NT2/D1 (cell line): Measurements from ENCODE around the gene TIPARP.

Source experiments
- DNase-seq: peaks from one replicate; pipeline ENCODE4 v3.0.0-alpha.2; 2011; ENCODE audit warnings: low read depth, low spot score
- H3K27me3 ChIP-seq: 2 replicates; pipeline ENCODE4 v1.6.0; 2011; ENCODE audit warnings: mild to moderate bottlenecking; ENCODE audit not compliant: insufficient read length, insufficient read depth
- H3K36me3 ChIP-seq: 2 replicates; pipeline ENCODE4 v1.6.1; 2011; ENCODE audit warnings: mild to moderate bottlenecking, low read length, mixed read lengths; ENCODE audit not compliant: insufficient read depth, insufficient read length
- H3K4me1 ChIP-seq: 2 replicates; pipeline ENCODE4 v1.5.1; 2011; ENCODE audit not compliant: insufficient read depth, insufficient read length
- H3K4me3 ChIP-seq: 2 replicates; pipeline ENCODE4 v1.5.1; 2011; ENCODE audit warnings: low read depth; ENCODE audit not compliant: insufficient read length
- H3K9ac ChIP-seq: 2 replicates; pipeline ENCODE4 v1.6.0; 2011; ENCODE audit warnings: low read depth; ENCODE audit not compliant: insufficient read length
- H3K9me3 ChIP-seq: 2 replicates; pipeline ENCODE4 v1.5.1; 2011; ENCODE audit warnings: mild to moderate bottlenecking, low read length; ENCODE audit not compliant: insufficient read depth
- SUZ12 ChIP-seq: IDR thresholded peaks from 2 replicates; pipeline ENCODE4 v1.6.1; 2011; ENCODE audit not compliant: insufficient read length, insufficient read depth; ENCODE audit errors: extremely low read depth
- YY1 ChIP-seq: IDR thresholded peaks from 2 replicates; pipeline ENCODE4 v1.6.1; 2011; ENCODE audit not compliant: insufficient read length, insufficient read depth
- ZNF274 ChIP-seq: IDR thresholded peaks from 2 replicates; pipeline ENCODE4 v1.6.1; 2011; ENCODE audit warnings: mild to moderate bottlenecking, low read depth, low read length

The TIPARP gene

DNA sequence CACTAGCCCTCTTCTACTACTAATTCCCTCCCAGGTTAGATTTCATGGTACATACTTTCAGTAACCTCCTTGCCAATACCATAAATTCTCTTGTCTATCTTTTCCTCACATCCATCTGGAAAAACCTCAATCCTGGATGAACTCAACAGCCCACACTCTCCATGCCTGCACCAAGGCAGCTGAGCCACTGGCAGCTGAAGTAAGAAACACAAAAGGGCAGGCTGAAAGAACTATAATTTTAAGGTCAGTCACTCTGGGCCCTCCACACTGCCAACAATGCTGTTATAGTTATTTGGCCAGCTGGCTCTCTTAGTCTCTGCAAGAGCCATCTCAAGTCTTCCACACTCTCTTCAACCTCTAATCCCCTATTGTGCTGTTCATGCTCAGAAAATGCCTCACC lies 15.1 kb upstream of the TIPARP start:
- no peaks in the 10 kb centered on the region for H3K36me3 ChIP-seq
- no peaks in the 10 kb centered on the region for H3K27me3 ChIP-seq
- no peaks in the 10 kb centered on the region for H3K4me1 ChIP-seq
- no peaks in the 10 kb centered on the region for H3K9me3 ChIP-seq
- H3K9ac ChIP-seq: no peak overlapping the region
- H3K4me3 ChIP-seq: no peak overlapping the region
- TF ChIP-seq YY1: no peak
- TF ChIP-seq ZNF274: no peak
- no peak for TF ChIP-seq SUZ12
- DNase-seq: no peak

DNA sequence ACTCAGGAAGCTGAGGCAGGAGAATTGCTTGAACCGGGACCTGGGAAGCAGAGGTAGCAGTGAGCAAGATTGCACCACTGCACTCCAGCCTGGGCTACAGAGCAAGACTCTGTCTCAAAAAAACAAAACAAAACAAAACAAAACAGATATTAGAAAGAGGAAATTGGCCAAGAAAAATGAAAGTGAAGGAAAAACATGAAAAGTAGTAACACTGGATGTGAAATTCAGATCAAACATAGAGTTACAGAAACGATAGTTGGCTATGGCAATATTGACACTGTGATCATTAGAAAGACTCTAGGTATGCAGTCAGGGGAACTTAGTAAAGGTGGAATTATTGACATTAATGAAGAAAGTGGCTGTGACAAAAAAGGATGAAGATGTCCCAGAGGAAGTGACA lies 13.2 kb upstream of the TIPARP start:
- no peaks in the 10 kb centered on the region for H3K9me3 ChIP-seq
- H3K4me1 ChIP-seq: no peaks in the 10 kb centered on the region
- TF ChIP-seq SUZ12: no peak
- no peak for TF ChIP-seq YY1
- no peak for TF ChIP-seq ZNF274
- H3K4me3 ChIP-seq: no peak overlapping the region
- no peak for DNase-seq
- H3K36me3 ChIP-seq: no peaks in the 10 kb centered on the region
- no peaks in the 10 kb centered on the region for H3K27me3 ChIP-seq
- no peak overlapping the region for H3K9ac ChIP-seq

DNA sequence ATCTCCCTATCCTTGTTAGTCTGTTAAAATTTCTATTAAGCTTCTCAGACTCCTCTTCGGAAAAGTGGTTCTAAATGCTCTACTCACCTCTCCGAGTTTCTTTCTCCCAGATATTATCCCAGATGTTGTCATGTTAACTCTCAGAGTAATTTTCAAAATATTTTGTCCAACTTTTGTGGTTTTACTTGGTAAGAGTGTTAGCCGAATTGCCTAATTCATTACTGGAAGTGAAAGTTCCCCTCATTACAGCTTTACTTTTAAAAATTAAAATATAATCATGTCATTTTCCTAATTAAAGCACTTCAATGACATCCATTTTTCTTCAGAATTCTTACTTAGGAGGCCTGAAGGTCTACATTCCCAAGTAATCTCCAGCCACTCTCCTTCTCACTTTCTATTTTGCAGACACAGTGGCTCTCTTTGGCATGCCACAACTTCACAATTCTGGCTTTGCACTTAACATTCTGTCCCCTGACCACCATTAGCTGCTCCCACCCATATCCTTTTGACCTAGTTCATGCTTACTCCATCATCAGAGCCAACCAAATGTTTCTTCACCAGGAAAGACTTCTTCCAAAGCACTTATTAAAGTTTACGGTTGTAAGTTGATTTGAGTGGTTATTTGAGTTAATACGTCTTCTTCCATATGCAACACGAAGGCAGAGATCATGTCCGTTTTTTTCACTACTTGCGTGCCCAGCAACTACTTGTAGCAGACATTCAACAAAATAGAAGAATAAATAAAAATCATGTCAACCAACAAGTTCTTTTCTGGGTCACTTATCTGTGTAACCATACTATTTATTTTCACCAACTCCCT lies 10.2 kb upstream of the TIPARP start:
- Histone ChIP-seq H3K4me1 (no peaks in the 10 kb centered on the region), H3K9ac (no peak overlapping the region), H3K36me3 (no peaks in the 10 kb centered on the region), H3K4me3 (no peak overlapping the region), H3K9me3 (no peaks in the 10 kb centered on the region), H3K27me3 (no peaks in the 10 kb centered on the region)
- TF ChIP-seq YY1: no peak
- no peak for TF ChIP-seq SUZ12
- no peak for TF ChIP-seq ZNF274
- no peak for DNase-seq

DNA sequence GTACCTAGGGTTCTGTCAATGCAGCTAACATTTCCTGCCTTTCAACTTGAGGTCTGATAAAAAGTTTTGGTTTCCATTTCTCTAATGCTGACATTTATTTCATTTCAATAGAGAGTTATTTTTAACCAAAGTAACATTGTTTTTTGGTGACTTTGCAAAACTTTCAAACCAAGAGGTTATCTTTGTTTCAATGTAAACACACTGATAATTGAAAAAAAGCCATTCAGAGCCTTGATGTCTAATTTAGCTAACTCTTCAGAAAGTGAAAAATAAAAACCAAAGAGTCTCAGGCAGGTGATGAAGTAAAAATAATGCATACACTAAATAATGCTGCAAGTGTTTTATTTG lies 9.6 kb upstream of the TIPARP start:
- Histone ChIP-seq H3K9me3 (no peaks in the 10 kb centered on the region), H3K9ac (no peak overlapping the region), H3K27me3 (no peaks in the 10 kb centered on the region), H3K4me1 (no peaks in the 10 kb centered on the region), H3K36me3 (no peaks in the 10 kb centered on the region), H3K4me3 (no peak overlapping the region)
- no peak for TF ChIP-seq YY1
- no peak for TF ChIP-seq SUZ12
- TF ChIP-seq ZNF274: no peak
- no peak for DNase-seq

DNA sequence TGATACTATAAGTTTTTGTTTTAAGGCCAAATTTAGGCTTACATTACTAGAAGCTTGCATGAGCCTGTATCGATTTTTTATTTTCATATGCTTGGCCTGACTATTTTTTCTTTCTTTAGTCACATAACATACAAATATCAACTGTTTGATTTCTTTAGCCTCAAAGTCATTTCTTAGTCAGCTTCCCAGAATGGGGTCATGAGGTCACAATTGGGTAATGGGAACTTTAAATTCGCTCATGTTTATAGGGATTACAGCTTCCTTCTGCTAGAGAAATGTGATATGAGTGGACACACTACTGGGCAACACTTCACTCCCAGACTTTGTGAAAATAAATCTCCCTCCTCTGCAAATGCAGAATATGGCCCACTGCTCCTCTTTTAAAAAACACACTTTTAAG lies 9.1 kb upstream of the TIPARP start:
- TF ChIP-seq ZNF274 (no peak), SUZ12 (no peak), YY1 (no peak)
- Histone ChIP-seq H3K4me3 (no peak overlapping the region), H3K36me3 (no peaks in the 10 kb centered on the region), H3K27me3 (no peaks in the 10 kb centered on the region), H3K9ac (no peak overlapping the region), H3K9me3 (no peaks in the 10 kb centered on the region), H3K4me1 (no peaks in the 10 kb centered on the region)
- DNase-seq: no peak

DNA sequence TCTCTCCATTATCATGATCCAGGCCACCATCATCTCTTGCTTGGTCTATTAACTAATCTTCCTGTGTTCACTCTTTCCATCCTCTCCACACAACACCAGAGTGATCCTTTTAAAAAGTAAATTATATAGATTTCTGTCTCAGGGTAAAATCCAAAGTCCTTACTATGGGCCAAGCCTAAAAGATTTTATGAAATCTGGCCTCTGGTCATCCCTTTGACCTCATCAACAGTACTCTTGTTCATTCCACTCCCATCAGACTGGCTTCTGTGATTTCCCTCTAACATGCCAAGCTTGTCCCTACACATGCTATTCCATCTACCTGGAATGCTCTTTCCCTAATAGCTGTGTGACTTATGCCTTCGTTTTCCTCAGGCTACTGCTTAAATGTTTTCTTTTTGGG lies 8.3 kb upstream of the TIPARP start:
- DNase-seq: no peak
- Histone ChIP-seq H3K9ac (no peak overlapping the region), H3K4me1 (no peaks in the 10 kb centered on the region), H3K36me3 (no peaks in the 10 kb centered on the region), H3K27me3 (no peaks in the 10 kb centered on the region), H3K9me3 (no peaks in the 10 kb centered on the region), H3K4me3 (no peak overlapping the region)
- TF ChIP-seq YY1 (no peak), SUZ12 (no peak), ZNF274 (no peak)

DNA sequence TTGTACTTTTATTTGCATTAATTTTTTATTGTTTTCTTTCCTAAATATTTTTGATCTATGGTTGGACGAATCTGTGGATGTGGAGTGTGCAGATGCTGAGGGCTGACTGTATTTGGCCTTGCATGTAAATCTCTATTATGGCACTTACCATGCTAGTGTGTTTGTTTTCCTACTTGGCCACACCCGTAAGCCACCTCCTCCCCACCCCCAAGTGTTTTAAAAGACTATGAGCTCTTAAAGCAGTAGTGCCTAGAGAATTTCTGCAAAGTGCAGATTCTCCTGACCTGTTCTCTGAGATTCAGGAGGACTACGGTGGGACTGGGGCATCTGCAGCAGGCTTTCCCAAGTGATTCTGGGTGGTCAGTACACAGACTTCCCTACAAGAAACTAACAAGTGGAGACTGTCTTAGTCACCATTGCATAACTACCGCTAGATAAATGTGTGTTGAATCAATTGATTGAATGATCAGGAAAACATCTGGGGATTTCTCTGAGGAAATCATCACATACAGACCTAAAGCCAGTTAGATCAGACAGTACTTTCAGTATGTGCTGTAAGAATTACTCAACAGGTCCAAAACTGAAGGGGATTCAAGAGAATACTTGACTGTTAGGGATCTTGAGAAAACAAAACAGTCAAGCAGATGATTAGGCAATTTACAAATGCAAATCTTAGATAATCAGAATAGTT lies 6.2 kb upstream of the TIPARP start:
- H3K4me1 ChIP-seq: no peaks in the 10 kb centered on the region
- H3K9me3 ChIP-seq: no peaks in the 10 kb centered on the region
- H3K9ac ChIP-seq: no peak overlapping the region
- TF ChIP-seq SUZ12 (no peak), ZNF274 (no peak), YY1 (no peak)
- H3K27me3 ChIP-seq: peaks cover 5% of the 10 kb centered on the region
- DNase-seq: no peak
- no peak overlapping the region for H3K4me3 ChIP-seq
- no peaks in the 10 kb centered on the region for H3K36me3 ChIP-seq
